HG03159 (cell line): ENCODE measurements around the gene SLC6A19.

Source experiments
- ATAC-seq: cut with Tn5 transposase; IDR thresholded peaks from one replicate; pipeline ENCODE4 v1.9.1; 2021; ENCODE audit warnings: mild to moderate bottlenecking, moderate library complexity; ENCODE audit not compliant: unreplicated experiment

The SLC6A19 gene

GRCh38 chr5:1241509-1242080, 40.2 kb downstream of the SLC6A19 start:
- no peak for ATAC-seq

- ATAC-seq: no peak
These were observed 41.5 kb downstream of the SLC6A19 start for GRCh38 chr5:1242733-1243486.

GRCh38 chr5:1243487-1244130, 42.2 kb downstream of the SLC6A19 start:
- ATAC-seq: no peak

- no peak for ATAC-seq
These were observed 42.9 kb downstream of the SLC6A19 start for GRCh38 chr5:1244255-1244654.

DNA sequence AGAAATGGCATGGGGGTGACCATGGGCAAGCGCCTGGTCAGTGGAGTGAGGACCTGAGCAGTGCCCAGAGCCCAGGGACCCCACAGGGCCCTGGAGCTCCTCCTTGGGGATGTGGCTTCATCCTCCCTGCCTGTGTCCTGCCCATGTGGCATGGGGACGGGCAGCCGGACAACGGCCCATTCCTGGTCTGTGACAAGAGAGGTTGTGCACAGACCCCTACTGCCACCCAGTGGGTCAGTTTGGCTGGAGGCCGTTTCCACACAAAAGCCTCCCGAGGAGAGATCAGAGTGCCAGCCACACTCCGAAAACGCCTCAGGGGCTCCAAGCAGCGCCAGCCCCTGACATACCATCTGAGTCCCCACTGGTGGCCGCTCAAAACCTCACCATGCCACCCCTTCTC, 43.6 kb downstream of the SLC6A19 start:
- ATAC-seq: no peak

GRCh38 chr5:1245905-1246576, 44.6 kb downstream of the SLC6A19 start:
- no peak for ATAC-seq

DNA sequence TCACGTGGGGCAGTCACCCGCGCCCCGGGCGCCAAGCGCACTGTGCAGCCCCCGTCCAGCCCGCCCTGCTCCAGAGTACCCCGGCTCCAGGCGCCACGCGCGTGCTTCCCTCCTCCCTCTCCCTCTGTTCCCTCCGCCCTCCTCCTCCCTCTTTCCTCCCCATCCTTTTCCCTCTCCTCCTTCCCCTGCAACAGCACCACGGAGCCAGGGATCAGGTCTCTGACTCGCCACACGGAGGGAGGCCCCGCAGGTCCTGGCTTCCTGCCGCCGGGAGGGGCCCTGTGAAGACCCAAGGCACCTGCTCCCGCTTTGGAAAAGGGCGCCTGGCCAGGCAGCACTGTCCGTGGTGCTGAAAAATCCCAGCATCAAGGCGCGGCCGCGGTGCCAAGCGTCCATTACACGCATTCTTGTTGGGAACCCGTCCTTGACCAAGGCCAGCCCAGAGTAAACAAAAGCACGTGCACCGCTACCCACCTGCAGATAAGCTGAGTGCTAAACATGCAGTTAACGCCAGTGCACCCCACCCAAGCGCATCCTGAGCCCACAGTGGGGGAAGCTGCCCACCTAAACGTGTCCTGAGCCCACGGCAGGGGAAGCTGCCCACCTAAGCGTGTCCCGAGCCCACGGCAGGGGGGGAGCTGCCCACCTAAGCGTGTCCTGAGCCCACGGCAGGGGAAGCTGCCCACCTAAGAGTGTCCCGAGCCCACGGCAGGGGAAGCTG, 45.5 kb downstream of the SLC6A19 start:
- no peak for ATAC-seq

DNA sequence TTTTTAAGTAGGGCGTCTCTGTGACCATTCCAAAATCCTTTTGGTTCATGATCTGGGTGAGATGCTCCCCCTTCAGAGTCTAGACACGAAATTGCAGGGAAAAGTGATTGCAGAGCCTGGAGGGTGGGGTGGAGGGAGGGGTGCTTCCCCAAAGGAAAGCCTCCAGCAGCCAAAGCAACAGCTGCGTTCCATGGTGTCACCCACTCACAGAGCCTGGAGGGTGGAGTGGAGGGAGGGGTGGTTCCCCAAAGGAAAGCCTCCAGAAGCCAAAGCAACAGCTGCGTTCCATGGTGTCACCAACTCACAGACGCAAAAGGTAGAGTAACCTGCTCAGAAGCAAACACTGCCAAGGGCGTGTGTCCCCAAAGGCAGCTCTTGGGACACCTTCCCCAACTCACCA, 46.4 kb downstream of the SLC6A19 start:
- no peak for ATAC-seq

DNA sequence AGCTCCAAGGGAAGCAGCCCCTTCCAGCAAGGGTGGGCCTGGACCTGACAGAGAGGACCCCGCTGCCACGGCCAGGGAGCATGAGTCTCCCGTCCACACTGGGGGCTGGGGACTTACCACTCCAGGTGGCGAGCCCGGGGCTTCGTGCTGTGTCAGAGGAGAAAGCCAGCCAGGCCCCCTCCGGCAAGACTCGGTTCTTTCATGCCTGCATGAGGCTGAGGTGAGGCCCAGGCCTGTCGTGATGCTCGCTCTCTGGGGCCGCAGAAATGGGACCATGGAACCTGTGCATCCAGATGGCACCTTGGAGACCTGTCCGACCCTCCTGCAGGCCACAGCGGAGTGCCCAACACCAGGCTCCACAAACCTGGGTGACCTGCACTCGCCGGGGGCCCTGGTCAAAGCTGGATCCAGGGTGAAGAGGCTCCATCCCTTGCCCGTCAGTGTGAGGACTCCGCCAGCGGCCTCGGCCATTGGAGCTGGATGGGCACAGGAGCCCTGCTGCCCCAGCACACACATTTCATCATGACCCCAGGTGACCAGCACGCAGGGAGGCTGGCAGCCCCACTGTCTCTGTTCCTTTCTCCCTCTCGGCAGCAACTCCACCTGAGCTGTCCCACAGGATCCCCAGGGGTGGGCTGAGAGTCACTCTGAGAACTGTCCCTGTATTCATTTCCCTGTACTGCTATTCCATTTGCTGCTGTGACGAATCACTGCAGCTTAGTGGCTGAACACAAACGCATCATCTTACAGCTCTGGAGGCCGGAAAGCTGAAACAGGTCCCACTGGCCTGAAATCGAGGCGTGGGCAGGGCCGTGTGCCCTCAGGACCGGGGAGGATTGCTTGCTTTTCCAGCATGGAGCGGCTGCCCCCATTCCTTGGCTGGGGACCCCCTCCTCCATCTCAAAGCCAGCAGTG, 48.2 kb downstream of the SLC6A19 start:
- no peak for ATAC-seq

DNA sequence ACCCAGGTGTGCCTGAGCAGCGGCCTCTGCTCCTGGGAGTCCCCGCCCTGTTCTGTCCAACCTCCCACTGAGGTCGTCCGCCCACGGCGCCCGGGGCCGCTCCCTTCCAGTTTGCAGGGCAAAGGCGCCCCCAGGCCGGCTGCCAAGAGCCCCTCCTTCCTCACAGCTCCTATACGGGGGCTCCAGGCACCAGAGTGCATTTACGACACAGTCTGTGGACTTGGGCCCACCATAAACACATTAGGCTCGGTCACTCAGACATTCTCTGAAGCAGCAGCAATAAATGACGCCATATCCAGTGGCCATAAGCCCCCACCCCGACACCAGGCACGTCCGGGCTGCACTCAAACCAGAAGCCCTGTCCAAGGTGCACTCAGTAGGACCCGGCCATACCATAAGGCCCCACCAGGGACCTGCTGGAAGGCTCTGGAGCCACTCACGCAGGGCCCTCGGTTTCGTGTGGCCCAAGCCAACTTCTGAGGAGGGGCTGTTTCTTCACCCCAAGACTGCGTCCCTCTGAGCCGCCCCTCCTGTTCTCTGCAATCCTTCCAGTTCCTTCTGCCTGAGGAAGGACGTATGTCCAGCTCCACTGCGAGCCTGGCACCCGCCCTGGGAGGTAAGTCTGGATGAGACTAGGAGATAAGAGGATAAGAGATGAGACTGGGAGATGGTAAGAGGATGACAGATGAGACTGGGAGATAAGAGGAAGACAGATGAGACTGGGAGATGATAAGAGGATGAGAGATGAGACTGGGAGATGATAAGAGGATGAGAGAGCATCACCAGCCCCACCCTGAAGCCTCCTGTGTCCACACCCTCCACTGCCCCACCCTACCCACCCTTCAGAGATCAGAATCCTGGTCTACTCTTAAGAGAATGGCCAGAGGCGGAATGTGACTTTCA, 50.5 kb downstream of the SLC6A19 start:
- no peak for ATAC-seq

DNA sequence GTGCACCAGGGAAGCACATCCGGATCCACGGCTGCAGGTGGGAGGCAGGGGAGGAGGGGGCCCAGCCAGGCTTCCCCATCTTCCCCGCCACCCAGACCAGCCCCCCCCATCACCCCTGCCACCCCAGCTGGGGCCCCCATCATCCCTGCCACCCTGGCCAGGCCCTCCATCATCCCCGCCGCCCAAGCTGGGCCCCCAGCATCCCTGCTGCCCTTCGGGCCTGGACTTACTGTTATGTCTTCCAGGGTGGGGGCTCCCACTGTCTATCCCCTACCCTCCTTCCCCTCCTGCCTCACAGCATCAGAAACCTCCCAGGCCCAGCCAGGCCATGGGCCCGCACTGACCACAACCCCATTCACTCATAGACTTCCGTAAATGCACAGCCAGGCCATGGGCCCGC, 51.3 kb downstream of the SLC6A19 start:
- no peak for ATAC-seq

GRCh38 chr5:1253456-1254105, 52.2 kb downstream of the SLC6A19 start:
- no peak for ATAC-seq

DNA sequence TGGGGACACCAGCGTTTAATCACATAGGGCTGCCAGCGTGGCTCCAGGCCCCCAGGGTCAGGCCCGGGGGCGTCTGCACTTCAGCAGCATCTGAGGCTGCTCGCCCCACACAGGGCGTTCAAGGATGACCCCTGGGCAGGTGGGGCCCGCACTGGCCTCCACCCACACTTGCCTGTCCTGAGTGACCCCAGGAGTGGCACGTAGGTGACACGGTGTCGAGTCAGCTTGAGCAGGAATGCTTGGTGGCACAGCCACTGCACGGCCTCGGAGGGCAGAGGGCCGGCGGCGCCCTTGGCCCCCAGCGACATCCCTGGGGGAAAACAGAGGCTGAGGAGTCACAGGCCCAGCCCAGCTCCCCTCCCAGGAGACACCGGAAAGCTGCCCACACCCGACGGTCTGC, 52.8 kb downstream of the SLC6A19 start:
- ATAC-seq: no peak

DNA sequence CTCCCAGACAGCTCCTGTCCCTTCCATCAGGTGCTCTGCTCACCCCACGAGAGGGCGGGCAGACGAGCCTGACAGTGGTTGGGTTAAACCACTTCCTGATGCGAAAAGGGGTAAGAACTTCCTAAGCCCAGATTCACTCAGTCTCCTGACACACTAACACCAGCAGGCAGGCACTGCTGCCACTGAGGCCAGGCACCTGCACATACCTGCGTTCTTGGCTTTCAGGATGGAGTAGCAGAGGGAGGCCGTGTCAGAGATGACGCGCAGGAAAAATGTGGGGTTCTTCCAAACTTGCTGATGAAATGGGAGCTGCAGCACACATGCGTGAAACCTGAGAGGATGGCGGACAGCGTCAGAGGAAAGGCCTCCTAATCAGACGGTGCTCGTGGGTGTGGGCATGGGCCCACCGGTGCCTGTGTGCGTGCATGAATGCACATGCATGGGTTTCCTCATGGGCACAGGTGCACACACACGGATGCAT, 53.7 kb downstream of the SLC6A19 start:
- ATAC-seq: no peak

- ATAC-seq: no peak
These were observed 55.4 kb downstream of the SLC6A19 start for GRCh38 chr5:1256776-1257175.

DNA sequence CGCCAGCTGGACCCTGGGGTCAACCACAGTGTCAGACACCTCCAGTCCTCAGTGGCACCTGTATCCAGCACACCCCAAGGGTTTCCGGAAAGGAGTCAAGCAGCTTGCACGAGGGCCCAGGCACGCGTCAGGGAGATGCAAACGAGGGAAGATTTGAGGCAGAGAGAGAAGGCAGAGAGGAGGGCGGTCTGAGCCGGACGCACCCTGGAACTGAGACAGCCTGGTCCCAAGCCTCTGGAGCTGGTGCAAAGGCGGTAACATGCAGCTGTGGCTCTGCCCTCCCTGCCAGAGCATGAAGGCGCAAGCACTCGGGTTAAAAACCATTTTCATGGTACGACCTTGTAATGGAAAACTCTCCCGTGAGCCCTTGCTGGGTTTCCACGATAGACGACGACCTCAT, 56.0 kb downstream of the SLC6A19 start:
- ATAC-seq: no peak

GRCh38 chr5:1257841-1258240, 56.4 kb downstream of the SLC6A19 start:
- no peak for ATAC-seq

GRCh38 chr5:1259806-1260480, 58.5 kb downstream of the SLC6A19 start:
- ATAC-seq: no peak
